OCI-LY3 (cell line): ENCODE results near the gene AHCYL1.

Experiments used
- H2AFZ ChIP-seq: fragments of 200-600, 300-600 bp; shearing (Covaris generic); 2 replicates; pipeline ENCODE4 v1.6.0; 2014; ENCODE audit warnings: antibody characterized with exemption, low read depth, low read length
- H3K27ac ChIP-seq: fragments of 200-600, 300-600 bp; sonication (generic); 2 replicates; pipeline ENCODE4 v1.5.1; 2014; ENCODE audit warnings: mild to moderate bottlenecking, low read length, moderate library complexity, mixed read lengths
- H3K27me3 ChIP-seq: fragments of 200-600, 300-600 bp; sonication (generic); 2 replicates; pipeline ENCODE4 v1.6.1; 2014; ENCODE audit warnings: low read depth, low read length, mixed read lengths
- H3K36me3 ChIP-seq: fragments of 200-600, 300-600 bp; sonication (generic); replicated peaks from 2 replicates; pipeline ENCODE3; 2014; ENCODE audit warnings: low read depth, low read length, mixed read lengths
- H3K4me1 ChIP-seq: fragments of 300-600, 200-600 bp; sonication (generic); 2 replicates; pipeline ENCODE4 v1.6.1; 2014; ENCODE audit warnings: low read length, mixed read lengths
- H3K4me2 ChIP-seq: fragments of 200-600, 300-600 bp; sonication (generic); 2 replicates; pipeline ENCODE4 v1.6.1; 2014; ENCODE audit warnings: low read length, mixed read lengths
- H3K4me3 ChIP-seq: fragments of 300-600, 200-600 bp; sonication (generic); 2 replicates; pipeline ENCODE4 v1.5.1; 2014; ENCODE audit warnings: antibody characterized with exemption, mild to moderate bottlenecking, low read length, moderate library complexity
- H3K79me2 ChIP-seq: fragments of 300-600, 200-600 bp; shearing (Covaris generic); 2 replicates; pipeline ENCODE4 v1.6.1; 2014; ENCODE audit warnings: mild to moderate bottlenecking, low read length, mixed read lengths
- H3K9ac ChIP-seq: fragments of 300-600, 200-600 bp; shearing (Covaris generic); 2 replicates; pipeline ENCODE4 v1.6.0; 2014; ENCODE audit warnings: mild to moderate bottlenecking, low read length, moderate library complexity
- H3K9me3 ChIP-seq: fragments of 200-600, 300-600 bp; shearing (Covaris generic); 2 replicates; pipeline ENCODE4 v1.6.1; 2014; ENCODE audit warnings: low read length, mixed read lengths; ENCODE audit not compliant: insufficient read depth
- H4K20me1 ChIP-seq: fragments of 200-600, 300-600 bp; sonication (generic); 2 replicates; pipeline ENCODE4 v1.6.1; 2016; ENCODE audit warnings: low read length, mixed read lengths; ENCODE audit not compliant: insufficient read depth
- EZH2phosphoT487 ChIP-seq: fragments of 200-600 bp; shearing (Covaris generic); IDR thresholded peaks from 2 replicates; pipeline ENCODE4 v1.6.1; 2018; ENCODE audit warnings: antibody characterized with exemption, mixed run types, low read depth
- TF ChIP-seq, protein P1 (sequence below): fragments of 200-600, 300-600 bp; sonication (generic); IDR thresholded peaks from 2 replicates; pipeline ENCODE4 v1.5.1; 2014; ENCODE audit warnings: antibody characterized with exemption, low read length, low read depth

AHCYL1 gene

DNA sequence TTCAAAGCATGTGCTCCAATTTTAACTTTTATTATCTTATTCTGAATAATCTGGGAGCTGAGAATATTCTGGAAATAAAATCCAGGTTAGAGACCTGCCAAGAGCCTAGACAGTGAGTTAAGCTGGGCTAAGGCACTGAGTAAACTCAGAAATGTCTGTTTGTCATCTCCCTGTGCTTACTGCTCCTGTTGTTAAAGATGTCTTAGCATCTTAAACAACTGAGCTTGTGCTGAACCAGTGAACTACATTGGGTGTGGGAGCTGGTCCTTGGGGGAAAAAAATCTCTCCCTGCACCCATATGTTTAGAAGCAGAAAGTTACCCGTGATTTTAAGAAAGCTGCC lies 25.0 kb upstream of the AHCYL1 start:
- no peak overlapping the region for H3K4me2 ChIP-seq
- H3K9ac ChIP-seq: no peak overlapping the region
- H3K9me3 ChIP-seq: no peaks in the 10 kb centered on the region
- H4K20me1 ChIP-seq: no peaks in the 10 kb centered on the region
- H3K27me3 ChIP-seq: no peaks in the 10 kb centered on the region
- no peak overlapping the region for H3K4me3 ChIP-seq
- no peaks in the 10 kb centered on the region for H3K36me3 ChIP-seq
- no peak overlapping the region for H3K27ac ChIP-seq
- no peaks in the 10 kb centered on the region for H3K4me1 ChIP-seq
- H3K79me2 ChIP-seq: no peaks in the 10 kb centered on the region
- no peak overlapping the region for H2AFZ ChIP-seq
- TF ChIP-seq EZH2phosphoT487: no peak
- TF ChIP-seq, protein P1, sequence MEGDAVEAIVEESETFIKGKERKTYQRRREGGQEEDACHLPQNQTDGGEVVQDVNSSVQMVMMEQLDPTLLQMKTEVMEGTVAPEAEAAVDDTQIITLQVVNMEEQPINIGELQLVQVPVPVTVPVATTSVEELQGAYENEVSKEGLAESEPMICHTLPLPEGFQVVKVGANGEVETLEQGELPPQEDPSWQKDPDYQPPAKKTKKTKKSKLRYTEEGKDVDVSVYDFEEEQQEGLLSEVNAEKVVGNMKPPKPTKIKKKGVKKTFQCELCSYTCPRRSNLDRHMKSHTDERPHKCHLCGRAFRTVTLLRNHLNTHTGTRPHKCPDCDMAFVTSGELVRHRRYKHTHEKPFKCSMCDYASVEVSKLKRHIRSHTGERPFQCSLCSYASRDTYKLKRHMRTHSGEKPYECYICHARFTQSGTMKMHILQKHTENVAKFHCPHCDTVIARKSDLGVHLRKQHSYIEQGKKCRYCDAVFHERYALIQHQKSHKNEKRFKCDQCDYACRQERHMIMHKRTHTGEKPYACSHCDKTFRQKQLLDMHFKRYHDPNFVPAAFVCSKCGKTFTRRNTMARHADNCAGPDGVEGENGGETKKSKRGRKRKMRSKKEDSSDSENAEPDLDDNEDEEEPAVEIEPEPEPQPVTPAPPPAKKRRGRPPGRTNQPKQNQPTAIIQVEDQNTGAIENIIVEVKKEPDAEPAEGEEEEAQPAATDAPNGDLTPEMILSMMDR: no peak

DNA sequence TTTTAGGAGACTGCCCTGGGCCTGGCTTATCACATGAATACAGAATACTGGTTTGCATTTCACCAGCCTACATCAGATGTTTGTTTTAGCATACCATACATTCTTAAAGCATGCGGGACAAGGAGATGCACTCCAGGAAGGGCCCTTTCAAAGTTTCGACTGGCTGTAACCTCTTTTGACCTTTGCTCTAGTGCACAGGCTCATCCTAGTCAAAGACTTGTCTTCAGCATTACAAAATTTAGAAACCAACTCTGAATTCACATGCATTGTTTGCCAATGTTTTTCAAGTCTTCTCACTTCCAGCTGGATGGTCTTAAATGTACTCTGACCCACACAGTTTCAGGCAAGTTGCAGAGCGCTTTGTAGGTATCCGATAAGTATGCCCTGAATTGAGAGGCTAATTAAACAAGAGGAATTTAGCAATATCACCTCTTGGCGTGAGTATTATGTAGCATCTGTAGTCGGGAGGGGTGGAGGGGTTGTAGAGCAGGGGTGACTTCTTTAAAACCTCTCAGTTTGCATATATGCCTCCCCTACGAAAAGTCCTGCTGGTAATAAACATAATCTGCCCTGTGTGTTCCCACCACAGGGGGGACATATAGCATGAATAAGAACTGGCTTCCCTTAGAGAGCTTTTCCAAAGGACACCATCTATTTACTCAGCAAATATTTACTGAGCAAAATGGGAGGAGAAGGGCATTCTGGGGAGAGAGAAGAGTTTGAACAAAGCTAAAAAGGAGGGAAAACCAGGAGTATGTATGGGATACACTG lies 24.4 kb upstream of the AHCYL1 start:
- no peak for TF ChIP-seq EZH2phosphoT487
- TF ChIP-seq, protein P1: no peak
- Histone ChIP-seq H2AFZ (no peak overlapping the region), H4K20me1 (no peaks in the 10 kb centered on the region), H3K9me3 (no peaks in the 10 kb centered on the region), H3K36me3 (no peaks in the 10 kb centered on the region), H3K4me1 (no peaks in the 10 kb centered on the region), H3K9ac (no peak overlapping the region), H3K27ac (no peak overlapping the region), H3K79me2 (no peaks in the 10 kb centered on the region), H3K27me3 (no peaks in the 10 kb centered on the region), H3K4me3 (no peak overlapping the region), H3K4me2 (no peak overlapping the region)

DNA sequence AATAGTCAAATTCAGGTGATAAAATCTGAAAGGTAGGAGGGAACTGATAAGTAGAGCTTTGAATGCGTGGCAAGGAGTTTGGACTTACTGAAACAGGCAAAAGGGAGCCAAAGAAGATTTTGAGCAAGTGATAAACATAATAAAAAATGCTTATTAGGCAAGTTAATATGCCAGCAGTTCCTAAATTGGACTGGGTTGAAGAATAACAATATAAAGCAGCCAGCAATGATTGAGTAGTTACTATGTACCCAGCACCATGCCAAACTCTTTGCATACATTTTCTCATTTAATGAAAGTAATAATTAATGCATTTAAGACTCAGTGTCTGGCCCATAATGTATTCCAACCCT lies 23.8 kb upstream of the AHCYL1 start:
- Histone ChIP-seq H3K9ac (no peak overlapping the region), H3K4me1 (no peaks in the 10 kb centered on the region), H4K20me1 (no peaks in the 10 kb centered on the region), H3K27me3 (no peaks in the 10 kb centered on the region), H2AFZ (no peak overlapping the region), H3K79me2 (no peaks in the 10 kb centered on the region), H3K36me3 (no peaks in the 10 kb centered on the region), H3K27ac (no peak overlapping the region), H3K4me3 (no peak overlapping the region), H3K9me3 (no peaks in the 10 kb centered on the region), H3K4me2 (no peak overlapping the region)
- TF ChIP-seq, protein P1: no peak
- no peak for TF ChIP-seq EZH2phosphoT487

DNA sequence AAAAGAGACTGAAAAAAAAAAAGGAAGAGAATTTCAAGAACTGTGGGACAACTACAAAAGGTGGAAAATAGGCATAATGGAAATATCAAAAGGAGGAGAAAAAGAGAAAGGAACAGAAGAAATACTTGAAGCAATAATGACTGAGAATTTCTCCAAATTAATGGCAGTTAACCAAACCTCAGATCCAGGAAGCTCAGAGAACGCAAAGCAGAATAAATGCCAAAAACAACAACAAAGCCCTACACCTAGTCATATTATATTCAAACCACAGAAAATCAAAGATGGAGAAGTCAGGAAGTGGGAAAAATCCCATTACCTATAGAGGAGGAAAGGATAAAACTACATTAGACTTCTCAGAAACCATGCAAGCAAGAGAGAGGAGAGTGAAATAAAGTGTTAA lies 20.7 kb upstream of the AHCYL1 start:
- Histone ChIP-seq H3K36me3 (no peaks in the 10 kb centered on the region), H3K79me2 (no peaks in the 10 kb centered on the region), H3K4me3 (no peak overlapping the region), H3K27me3 (no peaks in the 10 kb centered on the region), H3K4me2 (no peak overlapping the region), H3K4me1 (no peaks in the 10 kb centered on the region), H3K9me3 (no peaks in the 10 kb centered on the region), H3K27ac (no peak overlapping the region), H2AFZ (no peak overlapping the region), H3K9ac (no peak overlapping the region), H4K20me1 (no peaks in the 10 kb centered on the region)
- TF ChIP-seq EZH2phosphoT487: no peak
- TF ChIP-seq, protein P1: no peak
